ENCODE data around the gene FAM20C. TPM values are rescaled to one million over a fixed set of nuclear protein-coding genes. Genes with fewer than 3 reads are reported as not detected.
"Not testable (repeated sequence)": the region's sequence is repeated elsewhere in the genome, so short reads cannot be mapped to it uniquely, and the experiment has no call there.

FAM20C gene
- total RNA-seq, 1 donor from 2014 or later = 14.6 TPM

GRCh38 chr7:174716-175115 lies 17.7 kb upstream of the FAM20C start:
- peak overlapping the region; percentile 47 for H3K27ac ChIP-seq (ENCODE audit: low read depth, low read length)
- H3K9me3 ChIP-seq (ENCODE audit: control insufficient read depth in 3 of 3, low read length in 3 of 3) = no peaks in the 10 kb centered on the region
- peaks cover 14 to 34% (median 18%) of the 10 kb centered on the region in 3 donors for H3K4me1 ChIP-seq (ENCODE audit: control insufficient read depth in 3 of 3, insufficient read depth in 3 of 3, low read length in 3 of 3)
- H3K4me3 ChIP-seq (ENCODE audit: low read length in 3 of 3) = peak overlapping the region in 1 of 3 donors; percentile 29
- peaks cover 0 to 4% (median 0%) of the 10 kb centered on the region in 3 donors for H3K27me3 ChIP-seq (ENCODE audit: control insufficient read depth in 3 of 3, insufficient read depth in 3 of 3, low read length in 3 of 3)
- H3K9ac ChIP-seq (ENCODE audit: low read depth in 1 of 3, low read length in 3 of 3) = peak overlapping the region in 2 of 3 donors; percentile 50 to 69
- H3K36me3 ChIP-seq (ENCODE audit: control insufficient read depth in 3 of 3, insufficient read depth in 3 of 3, low read length in 3 of 3) = no peaks in the 10 kb centered on the region

GRCh38 chr7:175955-176354 lies 16.4 kb upstream of the FAM20C start:
- no peaks in the 10 kb centered on the region for H3K9me3 ChIP-seq (ENCODE audit: control insufficient read depth in 3 of 3, low read length in 3 of 3)
- H3K27ac ChIP-seq (ENCODE audit: low read depth, low read length) = no peak overlapping the region
- no peak overlapping the region for H3K9ac ChIP-seq (ENCODE audit: low read depth in 1 of 3, low read length in 3 of 3)
- H3K4me1 ChIP-seq (ENCODE audit: control insufficient read depth in 3 of 3, insufficient read depth in 3 of 3, low read length in 3 of 3) = peaks cover 14 to 35% (median 23%) of the 10 kb centered on the region in 3 donors
- no peaks in the 10 kb centered on the region for H3K36me3 ChIP-seq (ENCODE audit: control insufficient read depth in 3 of 3, insufficient read depth in 3 of 3, low read length in 3 of 3)
- peaks cover 0 to 3% (median 0%) of the 10 kb centered on the region in 3 donors for H3K27me3 ChIP-seq (ENCODE audit: control insufficient read depth in 3 of 3, insufficient read depth in 3 of 3, low read length in 3 of 3)
- H3K4me3 ChIP-seq (ENCODE audit: low read length in 3 of 3) = no peak overlapping the region

GRCh38 chr7:176381-176780 lies 16.0 kb upstream of the FAM20C start:
- Histone ChIP-seq H3K27me3 (ENCODE audit: control insufficient read depth in 3 of 3, insufficient read depth in 3 of 3, low read length in 3 of 3) (peaks cover 0 to 3% (median 0%) of the 10 kb centered on the region in 3 donors), H3K4me1 (ENCODE audit: control insufficient read depth in 3 of 3, insufficient read depth in 3 of 3, low read length in 3 of 3) (peaks cover 14 to 35% (median 23%) of the 10 kb centered on the region in 3 donors), H3K9ac (ENCODE audit: low read depth in 1 of 3, low read length in 3 of 3) (no peak overlapping the region), H3K4me3 (ENCODE audit: low read length in 3 of 3) (no peak overlapping the region), H3K9me3 (ENCODE audit: control insufficient read depth in 3 of 3, low read length in 3 of 3) (no peaks in the 10 kb centered on the region), H3K27ac (ENCODE audit: low read depth, low read length) (no peak overlapping the region), H3K36me3 (ENCODE audit: control insufficient read depth in 3 of 3, insufficient read depth in 3 of 3, low read length in 3 of 3) (no peaks in the 10 kb centered on the region)

- no peaks in the 10 kb centered on the region for H3K9me3 ChIP-seq (ENCODE audit: control insufficient read depth in 3 of 3, low read length in 3 of 3)
- no peak overlapping the region for H3K27ac ChIP-seq (ENCODE audit: low read depth, low read length)
- H3K9ac ChIP-seq (ENCODE audit: low read depth in 1 of 3, low read length in 3 of 3) = no peak overlapping the region
- peaks cover 14 to 35% (median 23%) of the 10 kb centered on the region in 3 donors for H3K4me1 ChIP-seq (ENCODE audit: control insufficient read depth in 3 of 3, insufficient read depth in 3 of 3, low read length in 3 of 3)
- H3K36me3 ChIP-seq (ENCODE audit: control insufficient read depth in 3 of 3, insufficient read depth in 3 of 3, low read length in 3 of 3) = no peaks in the 10 kb centered on the region
- peaks cover 0 to 3% (median 0%) of the 10 kb centered on the region in 3 donors for H3K27me3 ChIP-seq (ENCODE audit: control insufficient read depth in 3 of 3, insufficient read depth in 3 of 3, low read length in 3 of 3)
- no peak overlapping the region for H3K4me3 ChIP-seq (ENCODE audit: low read length in 3 of 3)
Observed at GRCh38 chr7:176786-177459, 15.4 kb upstream of the FAM20C start.

GRCh38 chr7:178444-178843 lies 13.9 kb upstream of the FAM20C start:
- H3K4me1 ChIP-seq (ENCODE audit: control insufficient read depth in 3 of 3, insufficient read depth in 3 of 3, low read length in 3 of 3) = peaks cover 14 to 35% (median 23%) of the 10 kb centered on the region in 3 donors
- H3K9me3 ChIP-seq (ENCODE audit: control insufficient read depth in 3 of 3, low read length in 3 of 3) = no peaks in the 10 kb centered on the region
- no peaks in the 10 kb centered on the region for H3K36me3 ChIP-seq (ENCODE audit: control insufficient read depth in 3 of 3, insufficient read depth in 3 of 3, low read length in 3 of 3)
- no peak overlapping the region for H3K9ac ChIP-seq (ENCODE audit: low read depth in 1 of 3, low read length in 3 of 3)
- no peak overlapping the region for H3K4me3 ChIP-seq (ENCODE audit: low read length in 3 of 3)
- peaks cover 0 to 3% (median 0%) of the 10 kb centered on the region in 3 donors for H3K27me3 ChIP-seq (ENCODE audit: control insufficient read depth in 3 of 3, insufficient read depth in 3 of 3, low read length in 3 of 3)
- H3K27ac ChIP-seq (ENCODE audit: low read depth, low read length) = peak overlapping the region; percentile 62

- peaks cover 0 to 3% (median 0%) of the 10 kb centered on the region in 3 donors for H3K27me3 ChIP-seq (ENCODE audit: control insufficient read depth in 3 of 3, insufficient read depth in 3 of 3, low read length in 3 of 3)
- H3K9ac ChIP-seq (ENCODE audit: low read depth in 1 of 3, low read length in 3 of 3) = peak overlapping the region in 1 of 3 donors; percentile 33
- no peaks in the 10 kb centered on the region for H3K9me3 ChIP-seq (ENCODE audit: control insufficient read depth in 3 of 3, low read length in 3 of 3)
- peak overlapping the region in 1 of 3 donors; percentile 7 for H3K4me3 ChIP-seq (ENCODE audit: low read length in 3 of 3)
- no peaks in the 10 kb centered on the region for H3K36me3 ChIP-seq (ENCODE audit: control insufficient read depth in 3 of 3, insufficient read depth in 3 of 3, low read length in 3 of 3)
- peaks cover 10 to 35% (median 23%) of the 10 kb centered on the region in 3 donors for H3K4me1 ChIP-seq (ENCODE audit: control insufficient read depth in 3 of 3, insufficient read depth in 3 of 3, low read length in 3 of 3)
- H3K27ac ChIP-seq (ENCODE audit: low read depth, low read length) = peak overlapping the region; percentile 62
Observed at GRCh38 chr7:179209-179681, 13.1 kb upstream of the FAM20C start.

GRCh38 chr7:179948-180694 lies 12.2 kb upstream of the FAM20C start:
- no peaks in the 10 kb centered on the region for H3K36me3 ChIP-seq (ENCODE audit: control insufficient read depth in 3 of 3, insufficient read depth in 3 of 3, low read length in 3 of 3)
- peaks cover 11 to 35% (median 23%) of the 10 kb centered on the region in 3 donors for H3K4me1 ChIP-seq (ENCODE audit: control insufficient read depth in 3 of 3, insufficient read depth in 3 of 3, low read length in 3 of 3)
- H3K27me3 ChIP-seq (ENCODE audit: control insufficient read depth in 3 of 3, insufficient read depth in 3 of 3, low read length in 3 of 3) = peaks cover 0 to 3% (median 0%) of the 10 kb centered on the region in 3 donors
- H3K27ac ChIP-seq (ENCODE audit: low read depth, low read length) = peak overlapping the region; percentile 62
- H3K9ac ChIP-seq (ENCODE audit: low read depth in 1 of 3, low read length in 3 of 3) = peak overlapping the region in 2 of 3 donors; percentile 10 to 33
- no peaks in the 10 kb centered on the region for H3K9me3 ChIP-seq (ENCODE audit: control insufficient read depth in 3 of 3, low read length in 3 of 3)
- H3K4me3 ChIP-seq (ENCODE audit: low read length in 3 of 3) = no peak overlapping the region

- no peak overlapping the region for H3K27ac ChIP-seq (ENCODE audit: low read depth, low read length)
- no peaks in the 10 kb centered on the region for H3K36me3 ChIP-seq (ENCODE audit: control insufficient read depth in 3 of 3, insufficient read depth in 3 of 3, low read length in 3 of 3)
- peaks cover 0 to 3% (median 0%) of the 10 kb centered on the region in 3 donors for H3K27me3 ChIP-seq (ENCODE audit: control insufficient read depth in 3 of 3, insufficient read depth in 3 of 3, low read length in 3 of 3)
Observed at GRCh38 chr7:181738-182137, 10.6 kb upstream of the FAM20C start.

GRCh38 chr7:182502-182901 lies 9.9 kb upstream of the FAM20C start:
- H3K9me3 ChIP-seq (ENCODE audit: control insufficient read depth in 3 of 3, low read length in 3 of 3); H3K27ac ChIP-seq (ENCODE audit: low read depth, low read length); H3K36me3 ChIP-seq (ENCODE audit: control insufficient read depth in 3 of 3, insufficient read depth in 3 of 3, low read length in 3 of 3); H3K4me3 ChIP-seq (ENCODE audit: low read length in 3 of 3); H3K27me3 ChIP-seq (ENCODE audit: control insufficient read depth in 3 of 3, insufficient read depth in 3 of 3, low read length in 3 of 3); H3K9ac ChIP-seq (ENCODE audit: low read depth in 1 of 3, low read length in 3 of 3): not testable (repeated sequence)
- H3K4me1 ChIP-seq (ENCODE audit: control insufficient read depth in 3 of 3, insufficient read depth in 3 of 3, low read length in 3 of 3) = peaks cover 26 to 45% (median 37%) of the 10 kb centered on the region in 3 donors

More at GRCh38 chr7:181738-182137, 10.6 kb upstream of the FAM20C start:
- Histone ChIP-seq H3K9me3 (ENCODE audit: control insufficient read depth in 3 of 3, low read length in 3 of 3) (no peaks in the 10 kb centered on the region), H3K9ac (ENCODE audit: low read depth in 1 of 3, low read length in 3 of 3) (no peak overlapping the region), H3K4me1 (ENCODE audit: control insufficient read depth in 3 of 3, insufficient read depth in 3 of 3, low read length in 3 of 3) (peaks cover 19 to 38% (median 30%) of the 10 kb centered on the region in 3 donors), H3K4me3 (ENCODE audit: low read length in 3 of 3) (no peak overlapping the region)
